ENCODE data around the gene GPSM3. TPM values are rescaled to one million over a fixed set of nuclear protein-coding genes. Genes with fewer than 3 reads are reported as not detected.

The GPSM3 gene
- total and polyA plus RNA-seq, 2 experiments from 2014 or later: 5.4 to 7.3 TPM

GRCh38 chr6:32149932-32150870 is 42.2 kb downstream of the GPSM3 start:
- no peak overlapping the region for H3K27ac ChIP-seq
- H3K9me3 ChIP-seq (ENCODE audit: low read depth): no peaks in the 10 kb centered on the region
- no peak overlapping the region for H3K9ac ChIP-seq
- H2AFZ ChIP-seq: no peak overlapping the region
- H3K36me3 ChIP-seq (ENCODE audit: low read depth): peaks cover 4% of the 10 kb centered on the region; the same call in 1 of the 2 replicates
- H3K4me2 ChIP-seq (ENCODE audit: unreplicated experiment): no peak overlapping the region
- H3K9me2 ChIP-seq (ENCODE audit: insufficient read depth): no peaks in the 10 kb centered on the region
- DNase-seq: no peak
- peaks cover 18% of the 10 kb centered on the region for H3K4me1 ChIP-seq (ENCODE audit: insufficient read depth)
- H3K4me3 ChIP-seq: no peak overlapping the region
- no peak for TF ChIP-seq EZH2phosphoT487 (IDR thresholded peaks at IDR 0.05; ENCODE audit: insufficient read depth, low read depth)
- no peak for TF ChIP-seq EZH2 (IDR thresholded peaks at IDR 0.05; ENCODE audit: insufficient read depth, poor library complexity, severe bottlenecking)
- in situ Hi-C loops (cut with MboI): no loop called here
- peaks cover 9% of the 10 kb centered on the region; the same call in 1 of the 2 replicates for H3F3A ChIP-seq (ENCODE audit: insufficient read depth)
- H3K27me3 ChIP-seq (replicated peaks; ENCODE audit: insufficient read depth): no peaks in the 10 kb centered on the region
- 82 to 91% methylated on average over 21 to 55 of the region's 55 CpGs for WGBS, 2 experiments (ENCODE audit: low coverage in 1 of 2, low lambda C conversion rate in 2 of 2, missing lambda C conversion rate in 2 of 2)
- H4K20me1 ChIP-seq (ENCODE audit: insufficient read depth): no peaks in the 10 kb centered on the region
- peaks cover 12% of the 10 kb centered on the region for H3K79me2 ChIP-seq (ENCODE audit: insufficient read depth)

DNA sequence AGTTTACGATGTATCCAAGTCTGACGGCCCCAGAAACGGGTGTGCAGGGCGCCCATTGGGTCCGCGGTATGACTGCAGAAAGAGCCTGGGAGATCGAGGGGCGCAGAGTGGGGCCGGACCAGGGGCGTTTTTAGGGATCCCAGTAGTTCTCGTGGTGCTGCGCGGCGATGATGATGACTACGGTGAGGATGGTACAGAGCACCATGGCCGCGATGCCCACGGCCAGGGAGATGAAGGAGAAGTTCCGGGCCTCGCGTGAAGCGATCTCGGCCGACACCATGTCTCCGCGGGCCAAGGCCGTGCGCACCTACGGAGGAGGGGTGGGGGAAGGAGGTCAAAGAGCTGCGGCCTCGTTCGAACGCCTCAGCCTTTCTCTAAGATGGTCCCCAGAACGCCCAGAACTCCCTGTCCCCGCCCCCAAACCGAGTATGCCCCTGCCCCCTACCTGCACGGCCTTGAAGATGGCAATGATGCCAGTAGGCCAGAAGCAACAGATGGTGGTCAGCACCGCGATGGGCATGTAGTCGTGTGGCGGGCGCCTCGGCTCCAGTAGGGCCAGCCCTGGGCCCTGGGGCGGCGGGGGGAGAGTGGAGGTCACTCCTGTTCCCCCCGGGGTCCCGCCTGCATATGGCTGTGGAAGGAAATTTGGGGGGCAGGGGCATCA is 43.2 kb downstream of the GPSM3 start:
- Histone ChIP-seq H2AFZ (no peak overlapping the region), H3K36me3 (ENCODE audit: low read depth) (peaks cover 4% of the 10 kb centered on the region; the same call in 1 of the 2 replicates), H3F3A (ENCODE audit: insufficient read depth) (peaks cover 9% of the 10 kb centered on the region; the same call in 1 of the 2 replicates), H3K4me3 (no peak overlapping the region), H3K9me3 (ENCODE audit: low read depth) (no peaks in the 10 kb centered on the region), H3K79me2 (ENCODE audit: insufficient read depth) (peaks cover 4% of the 10 kb centered on the region; the same call in 1 of the 2 replicates), H4K20me1 (ENCODE audit: insufficient read depth) (no peaks in the 10 kb centered on the region), H3K9me2 (ENCODE audit: insufficient read depth) (no peaks in the 10 kb centered on the region), H3K27me3 (replicated peaks; ENCODE audit: insufficient read depth) (no peaks in the 10 kb centered on the region), H3K4me2 (ENCODE audit: unreplicated experiment) (no peak overlapping the region), H3K9ac (no peak overlapping the region), H3K4me1 (ENCODE audit: insufficient read depth) (peaks cover 14% of the 10 kb centered on the region), H3K27ac (no peak overlapping the region)
- in situ Hi-C loops (cut with MboI): no loop called here
- 93 to 95% methylated on average over 23 to 47 of the region's 47 CpGs for WGBS, 2 experiments (ENCODE audit: low coverage in 1 of 2, low lambda C conversion rate in 2 of 2, missing lambda C conversion rate in 2 of 2)
- TF ChIP-seq EZH2phosphoT487 (IDR thresholded peaks at IDR 0.05; ENCODE audit: insufficient read depth, low read depth): no peak
- TF ChIP-seq EZH2 (IDR thresholded peaks at IDR 0.05; ENCODE audit: insufficient read depth, poor library complexity, severe bottlenecking): no peak
- DNase-seq: no peak

DNA sequence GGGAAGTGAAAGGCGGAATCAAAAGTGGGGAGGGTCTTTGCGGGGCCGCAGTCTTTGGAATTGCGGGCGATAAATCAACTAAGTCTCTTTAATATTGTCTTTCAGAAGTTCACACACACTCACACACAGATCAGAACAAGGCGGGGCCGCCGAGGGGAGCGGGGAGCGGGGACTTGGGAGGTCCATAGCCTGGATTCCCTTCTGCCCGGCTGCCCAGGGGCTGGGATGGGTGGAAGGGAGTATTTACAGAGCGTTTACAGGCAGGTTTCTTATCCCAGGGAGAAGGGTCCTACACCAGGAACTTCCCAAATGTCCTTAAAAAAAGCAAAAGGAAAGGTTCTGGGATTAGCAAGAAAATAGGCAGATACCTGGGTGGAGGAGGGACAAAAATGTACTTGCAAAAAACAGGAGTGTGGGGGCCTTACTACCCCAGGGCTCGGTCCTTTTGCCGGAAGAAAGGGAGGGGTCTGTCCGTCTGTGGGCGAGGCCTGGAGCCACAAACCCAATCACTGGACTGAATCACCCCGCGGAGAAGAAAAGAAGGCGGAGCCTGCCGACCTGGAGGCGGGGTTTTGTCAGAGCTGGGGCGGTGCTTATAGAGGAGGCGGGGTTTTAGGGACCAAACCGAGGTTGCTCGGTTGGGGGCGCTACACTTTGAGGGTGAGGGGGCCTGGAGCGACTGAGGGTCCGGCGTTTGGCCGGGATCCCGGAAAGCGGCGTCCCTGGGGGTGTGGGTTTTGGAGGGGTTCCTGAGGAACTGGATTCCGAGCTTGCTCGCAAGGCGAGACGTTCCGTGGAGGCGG is 44.0 kb downstream of the GPSM3 start:
- WGBS, 2 experiments (ENCODE audit: low coverage in 1 of 2, low lambda C conversion rate in 2 of 2, missing lambda C conversion rate in 2 of 2): 71 to 77% methylated on average over 39 of the region's 39 CpGs
- H3K4me2 ChIP-seq (ENCODE audit: unreplicated experiment): no peak overlapping the region
- H3K4me1 ChIP-seq (ENCODE audit: insufficient read depth): peaks cover 14% of the 10 kb centered on the region
- no peak overlapping the region for H3K9ac ChIP-seq
- peaks cover 4% of the 10 kb centered on the region; the same call in 1 of the 2 replicates for H3K79me2 ChIP-seq (ENCODE audit: insufficient read depth)
- H3K36me3 ChIP-seq (ENCODE audit: low read depth): peaks cover 4% of the 10 kb centered on the region; the same call in 1 of the 2 replicates
- H3K9me2 ChIP-seq (ENCODE audit: insufficient read depth): no peaks in the 10 kb centered on the region
- no peak for TF ChIP-seq EZH2 (IDR thresholded peaks at IDR 0.05; ENCODE audit: insufficient read depth, poor library complexity, severe bottlenecking)
- peak; percentile 27 for DNase-seq
- in situ Hi-C loops (cut with MboI): no loop called here
- no peaks in the 10 kb centered on the region for H4K20me1 ChIP-seq (ENCODE audit: insufficient read depth)
- H2AFZ ChIP-seq: no peak overlapping the region
- H3K27ac ChIP-seq: no peak overlapping the region
- peaks cover 9% of the 10 kb centered on the region; the same call in 1 of the 2 replicates for H3F3A ChIP-seq (ENCODE audit: insufficient read depth)
- H3K9me3 ChIP-seq (ENCODE audit: low read depth): no peaks in the 10 kb centered on the region
- no peak overlapping the region for H3K4me3 ChIP-seq
- H3K27me3 ChIP-seq (replicated peaks; ENCODE audit: insufficient read depth): no peaks in the 10 kb centered on the region

Data from GM23248 (cell line).